ENCODE measurements around the gene SHANK2.

Gene SHANK2

GRCh38 chr11:71250523-71251150 lies 1.7 kb downstream of the SHANK2 start:
- no peak overlapping the region for H3K4me3 ChIP-seq (replicated peaks; ENCODE audit: low read depth, low read length)
- TF ChIP-seq CTCF (IDR thresholded peaks at IDR 0.05; ENCODE audit: low read depth, low read length, missing control alignments): no peak

GRCh38 chr11:71249301-71249700 lies 3.1 kb downstream of the SHANK2 start:
- no peak for TF ChIP-seq CTCF (IDR thresholded peaks at IDR 0.05; ENCODE audit: low read depth, low read length, missing control alignments)
- no peak overlapping the region for H3K4me3 ChIP-seq (replicated peaks; ENCODE audit: low read depth, low read length)
- no peak for DNase-seq (ENCODE audit: extremely low read depth, low read depth)

More at GRCh38 chr11:71250523-71251150, 1.7 kb downstream of the SHANK2 start:
- no peak for DNase-seq (ENCODE audit: extremely low read depth, low read depth)

GRCh38 chr11:71248656-71249055 lies 3.7 kb downstream of the SHANK2 start:
- no peak for TF ChIP-seq CTCF (IDR thresholded peaks at IDR 0.05; ENCODE audit: low read depth, low read length, missing control alignments)
- no peak for DNase-seq (ENCODE audit: extremely low read depth, low read depth)
- no peak overlapping the region for H3K4me3 ChIP-seq (replicated peaks; ENCODE audit: low read depth, low read length)

GRCh38 chr11:71248251-71248570 lies 4.2 kb downstream of the SHANK2 start:
- TF ChIP-seq CTCF (IDR thresholded peaks at IDR 0.05; ENCODE audit: low read depth, low read length, missing control alignments): no peak
- DNase-seq (ENCODE audit: extremely low read depth, low read depth): no peak
- H3K4me3 ChIP-seq (replicated peaks; ENCODE audit: low read depth, low read length): no peak overlapping the region

- TF ChIP-seq CTCF (IDR thresholded peaks at IDR 0.05; ENCODE audit: low read depth, low read length, missing control alignments): no peak
- DNase-seq (ENCODE audit: extremely low read depth, low read depth): no peak
- no peak overlapping the region for H3K4me3 ChIP-seq (replicated peaks; ENCODE audit: low read depth, low read length)
These were observed 4.7 kb downstream of the SHANK2 start for GRCh38 chr11:71247551-71248250.

GRCh38 chr11:71246559-71246958 lies 5.8 kb downstream of the SHANK2 start:
- no peak for TF ChIP-seq CTCF (IDR thresholded peaks at IDR 0.05; ENCODE audit: low read depth, low read length, missing control alignments)
- DNase-seq (ENCODE audit: extremely low read depth, low read depth): no peak
- no peak overlapping the region for H3K4me3 ChIP-seq (replicated peaks; ENCODE audit: low read depth, low read length)
